GM19328 (cell line): ENCODE results near the gene NDST3.
"Not testable (repeated sequence)": the region's sequence is repeated elsewhere in the genome, so short reads cannot be mapped to it uniquely, and the experiment has no call there.

Experiments
- ATAC-seq: cut with Tn5 transposase; IDR thresholded peaks from one replicate; pipeline ENCODE4 v1.9.1; 2021; ENCODE audit warnings: mild to moderate bottlenecking, moderate library complexity; ENCODE audit not compliant: unreplicated experiment

Gene NDST3

DNA sequence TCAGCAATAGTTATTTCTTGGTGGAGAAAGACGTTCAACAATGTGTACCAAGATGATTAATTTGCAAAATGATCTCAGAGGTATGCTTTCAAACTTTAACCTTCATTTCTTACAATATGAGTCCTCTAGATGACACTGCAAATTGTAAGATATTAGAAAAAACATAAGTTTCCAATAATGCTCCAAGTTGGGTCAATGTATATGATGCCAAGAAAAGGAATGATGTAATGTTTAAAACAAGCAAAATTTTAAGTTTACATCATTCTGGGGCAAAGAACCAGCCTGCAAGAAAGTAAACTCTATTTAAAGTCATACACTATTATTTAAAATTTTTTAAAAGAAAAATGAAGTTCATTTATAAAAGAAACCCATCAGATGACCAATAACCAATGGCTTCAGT lies 262.4 kb downstream of the NDST3 start:
- no peak for ATAC-seq

DNA sequence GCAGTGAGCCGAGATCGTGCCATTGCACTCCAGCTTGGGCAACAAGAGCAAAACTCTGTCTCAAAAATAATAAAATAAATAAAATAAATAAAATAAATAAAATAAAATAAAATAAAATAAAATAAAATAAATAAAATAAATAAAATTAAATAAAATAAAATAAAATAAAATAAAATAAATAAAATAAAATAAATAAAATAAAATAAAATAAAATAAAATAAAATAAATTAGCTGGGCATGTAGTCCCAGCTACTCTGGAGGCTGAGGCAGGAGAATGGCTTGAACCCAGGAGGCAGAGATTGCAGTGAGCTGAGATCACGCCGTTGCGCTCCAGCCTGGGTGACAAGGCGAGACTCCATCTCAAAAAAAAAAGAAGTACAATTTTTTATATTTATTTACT lies 265.3 kb downstream of the NDST3 start:
- ATAC-seq: not testable (repeated sequence)

DNA sequence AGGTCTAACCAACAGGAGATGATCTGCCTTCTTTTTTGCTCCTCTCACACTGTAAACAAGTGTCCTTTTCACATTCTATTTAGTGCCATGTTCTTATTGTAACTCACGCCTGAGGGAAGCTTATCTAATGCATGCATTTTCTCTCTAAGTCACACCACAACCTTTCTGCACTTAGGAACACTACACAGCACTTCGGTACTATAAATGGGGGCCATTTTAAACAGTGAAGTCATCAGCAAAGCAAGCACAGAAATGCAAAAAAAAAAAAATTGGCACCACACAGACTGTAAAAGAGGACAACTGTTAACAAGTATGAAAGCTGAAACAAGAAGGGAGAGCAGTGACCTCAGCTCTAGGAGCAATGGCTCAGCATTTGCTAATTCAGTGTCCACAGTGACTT lies 273.4 kb downstream of the NDST3 start:
- ATAC-seq: no peak
